ENCODE data around the gene DNASE2B.

DNASE2B gene

GRCh38 chr1:84374991-84375696 lies 23.1 kb upstream of the DNASE2B start:
- DNase-seq (ENCODE audit: low spot score), result no peak

- DNase-seq (ENCODE audit: low spot score), result no peak
These were observed 22.0 kb upstream of the DNASE2B start for GRCh38 chr1:84376000-84376910.

GRCh38 chr1:84377480-84378095 lies 20.7 kb upstream of the DNASE2B start:
- no peak for DNase-seq (ENCODE audit: low spot score)

- DNase-seq (ENCODE audit: low spot score), result no peak
These were observed 19.0 kb upstream of the DNASE2B start for GRCh38 chr1:84379138-84379916.

- DNase-seq (ENCODE audit: low spot score), result no peak
These were observed 18.4 kb upstream of the DNASE2B start for GRCh38 chr1:84379917-84380180.

- DNase-seq (ENCODE audit: low spot score), result no peak
These were observed 16.2 kb upstream of the DNASE2B start for GRCh38 chr1:84382127-84382526.

GRCh38 chr1:84385347-84385746 lies 12.9 kb upstream of the DNASE2B start:
- DNase-seq (ENCODE audit: low spot score), result no peak

- no peak for DNase-seq (ENCODE audit: low spot score)
These were observed 11.4 kb upstream of the DNASE2B start for GRCh38 chr1:84386716-84387479.

GRCh38 chr1:84387480-84388163 lies 10.7 kb upstream of the DNASE2B start:
- DNase-seq (ENCODE audit: low spot score), result no peak

GRCh38 chr1:84390226-84390625 lies 8.1 kb upstream of the DNASE2B start:
- DNase-seq (ENCODE audit: low spot score), result no peak

GRCh38 chr1:84401156-84401555 lies 2.9 kb downstream of the DNASE2B start:
- DNase-seq (ENCODE audit: low spot score), result no peak

GRCh38 chr1:84402060-84402459 lies 3.8 kb downstream of the DNASE2B start:
- no peak for DNase-seq (ENCODE audit: low spot score)

- DNase-seq (ENCODE audit: low spot score), result no peak
These were observed 4.2 kb downstream of the DNASE2B start for GRCh38 chr1:84402501-84402900.

- no peak for DNase-seq (ENCODE audit: low spot score)
These were observed 5.1 kb downstream of the DNASE2B start for GRCh38 chr1:84403347-84403746.

- DNase-seq (ENCODE audit: low spot score), result no peak
These were observed 8.1 kb downstream of the DNASE2B start for GRCh38 chr1:84406346-84406861.

- no peak for DNase-seq (ENCODE audit: low spot score)
These were observed 9.2 kb downstream of the DNASE2B start for GRCh38 chr1:84407524-84407923.

- no peak for DNase-seq (ENCODE audit: low spot score)
These were observed 9.7 kb downstream of the DNASE2B start for GRCh38 chr1:84407958-84408422.

GRCh38 chr1:84409888-84410287 lies 11.6 kb downstream of the DNASE2B start:
- DNase-seq (ENCODE audit: low spot score), result no peak

- DNase-seq (ENCODE audit: low spot score), result no peak
These were observed 12.2 kb downstream of the DNASE2B start for GRCh38 chr1:84410328-84411095.

Measured in germinal center (tissue), 1 donor.